ENCODE measurements around the gene GNB5.

The GNB5 gene

GRCh38 chr15:52225230-52225629 lies 34.0 kb upstream of the GNB5 start:
- Histone ChIP-seq H3K27me3 (ENCODE audit: low read depth, low read length) (no peaks in the 10 kb centered on the region), H3K4me1 (ENCODE audit: control insufficient read depth in 1 of 2, insufficient read depth in 2 of 2, low read length in 2 of 2) (no peaks in the 10 kb centered on the region), H3K4me3 (ENCODE audit: low read depth in 1 of 2, low read length in 2 of 2) (no peak overlapping the region), H3K9me3 (ENCODE audit: control insufficient read depth in 1 of 2, low read length in 2 of 2) (no peaks in the 10 kb centered on the region), H3K36me3 (ENCODE audit: control insufficient read depth in 1 of 2, insufficient read depth in 2 of 2, low read length in 2 of 2) (peaks cover 0 to 7% of the 10 kb centered on the region in 2 donors), H3K27ac (ENCODE audit: low read length) (no peak overlapping the region)

GRCh38 chr15:52224211-52224610 lies 33.0 kb upstream of the GNB5 start:
- H3K4me3 ChIP-seq (ENCODE audit: low read depth in 1 of 2, low read length in 2 of 2), result no peak overlapping the region
- H3K36me3 ChIP-seq (ENCODE audit: control insufficient read depth in 1 of 2, insufficient read depth in 2 of 2, low read length in 2 of 2), result peaks cover 0 to 7% of the 10 kb centered on the region in 2 donors
- H3K9me3 ChIP-seq (ENCODE audit: control insufficient read depth in 1 of 2, low read length in 2 of 2), result no peaks in the 10 kb centered on the region
- H3K27ac ChIP-seq (ENCODE audit: low read length), result no peak overlapping the region
- H3K4me1 ChIP-seq (ENCODE audit: control insufficient read depth in 1 of 2, insufficient read depth in 2 of 2, low read length in 2 of 2), result no peaks in the 10 kb centered on the region
- no peaks in the 10 kb centered on the region for H3K27me3 ChIP-seq (ENCODE audit: low read depth, low read length)

- Histone ChIP-seq H3K4me1 (ENCODE audit: control insufficient read depth in 1 of 2, insufficient read depth in 2 of 2, low read length in 2 of 2) (no peaks in the 10 kb centered on the region), H3K9me3 (ENCODE audit: control insufficient read depth in 1 of 2, low read length in 2 of 2) (no peaks in the 10 kb centered on the region), H3K36me3 (ENCODE audit: control insufficient read depth in 1 of 2, insufficient read depth in 2 of 2, low read length in 2 of 2) (peaks cover 0 to 12% of the 10 kb centered on the region in 2 donors), H3K27ac (ENCODE audit: low read length) (no peak overlapping the region), H3K27me3 (ENCODE audit: low read depth, low read length) (no peaks in the 10 kb centered on the region), H3K4me3 (ENCODE audit: low read depth in 1 of 2, low read length in 2 of 2) (no peak overlapping the region)
Measured at GRCh38 chr15:52221730-52222129, 30.5 kb upstream of the GNB5 start.

GRCh38 chr15:52220937-52221660 lies 29.9 kb upstream of the GNB5 start:
- Histone ChIP-seq H3K36me3 (ENCODE audit: control insufficient read depth in 1 of 2, insufficient read depth in 2 of 2, low read length in 2 of 2) (peaks cover 0 to 12% of the 10 kb centered on the region in 2 donors), H3K27ac (ENCODE audit: low read length) (no peak overlapping the region), H3K9me3 (ENCODE audit: control insufficient read depth in 1 of 2, low read length in 2 of 2) (no peaks in the 10 kb centered on the region), H3K4me1 (ENCODE audit: control insufficient read depth in 1 of 2, insufficient read depth in 2 of 2, low read length in 2 of 2) (no peaks in the 10 kb centered on the region), H3K4me3 (ENCODE audit: low read depth in 1 of 2, low read length in 2 of 2) (no peak overlapping the region), H3K27me3 (ENCODE audit: low read depth, low read length) (no peaks in the 10 kb centered on the region)

- Histone ChIP-seq H3K4me3 (ENCODE audit: low read depth in 1 of 2, low read length in 2 of 2) (no peak overlapping the region), H3K4me1 (ENCODE audit: control insufficient read depth in 1 of 2, insufficient read depth in 2 of 2, low read length in 2 of 2) (no peaks in the 10 kb centered on the region), H3K36me3 (ENCODE audit: control insufficient read depth in 1 of 2, insufficient read depth in 2 of 2, low read length in 2 of 2) (peaks cover 0 to 10% of the 10 kb centered on the region in 2 donors), H3K27me3 (ENCODE audit: low read depth, low read length) (no peaks in the 10 kb centered on the region), H3K9me3 (ENCODE audit: control insufficient read depth in 1 of 2, low read length in 2 of 2) (no peaks in the 10 kb centered on the region), H3K27ac (ENCODE audit: low read length) (no peak overlapping the region)
Measured at GRCh38 chr15:52220251-52220650, 29.1 kb upstream of the GNB5 start.

GRCh38 chr15:52218816-52219215 lies 27.6 kb upstream of the GNB5 start:
- Histone ChIP-seq H3K27me3 (ENCODE audit: low read depth, low read length) (no peaks in the 10 kb centered on the region), H3K36me3 (ENCODE audit: control insufficient read depth in 1 of 2, insufficient read depth in 2 of 2, low read length in 2 of 2) (peaks cover 0 to 6% of the 10 kb centered on the region in 2 donors), H3K4me3 (ENCODE audit: low read depth in 1 of 2, low read length in 2 of 2) (no peak overlapping the region), H3K9me3 (ENCODE audit: control insufficient read depth in 1 of 2, low read length in 2 of 2) (no peaks in the 10 kb centered on the region), H3K4me1 (ENCODE audit: control insufficient read depth in 1 of 2, insufficient read depth in 2 of 2, low read length in 2 of 2) (no peaks in the 10 kb centered on the region), H3K27ac (ENCODE audit: low read length) (no peak overlapping the region)

GRCh38 chr15:52218371-52218770 lies 27.2 kb upstream of the GNB5 start:
- H3K9me3 ChIP-seq (ENCODE audit: control insufficient read depth in 1 of 2, low read length in 2 of 2), result no peaks in the 10 kb centered on the region
- no peaks in the 10 kb centered on the region for H3K4me1 ChIP-seq (ENCODE audit: control insufficient read depth in 1 of 2, insufficient read depth in 2 of 2, low read length in 2 of 2)
- no peak overlapping the region for H3K4me3 ChIP-seq (ENCODE audit: low read depth in 1 of 2, low read length in 2 of 2)
- peaks cover 0 to 6% of the 10 kb centered on the region in 2 donors for H3K36me3 ChIP-seq (ENCODE audit: control insufficient read depth in 1 of 2, insufficient read depth in 2 of 2, low read length in 2 of 2)
- no peaks in the 10 kb centered on the region for H3K27me3 ChIP-seq (ENCODE audit: low read depth, low read length)
- H3K27ac ChIP-seq (ENCODE audit: low read length), result no peak overlapping the region

GRCh38 chr15:52217186-52217585 lies 26.0 kb upstream of the GNB5 start:
- Histone ChIP-seq H3K27ac (ENCODE audit: low read length) (no peak overlapping the region), H3K4me3 (ENCODE audit: low read depth in 1 of 2, low read length in 2 of 2) (no peak overlapping the region), H3K36me3 (ENCODE audit: control insufficient read depth in 1 of 2, insufficient read depth in 2 of 2, low read length in 2 of 2) (peaks cover 0 to 6% of the 10 kb centered on the region in 2 donors), H3K4me1 (ENCODE audit: control insufficient read depth in 1 of 2, insufficient read depth in 2 of 2, low read length in 2 of 2) (no peaks in the 10 kb centered on the region), H3K9me3 (ENCODE audit: control insufficient read depth in 1 of 2, low read length in 2 of 2) (no peaks in the 10 kb centered on the region), H3K27me3 (ENCODE audit: low read depth, low read length) (no peaks in the 10 kb centered on the region)

- Histone ChIP-seq H3K4me3 (ENCODE audit: low read depth in 1 of 2, low read length in 2 of 2) (no peak overlapping the region), H3K27ac (ENCODE audit: low read length) (no peak overlapping the region), H3K36me3 (ENCODE audit: control insufficient read depth in 1 of 2, insufficient read depth in 2 of 2, low read length in 2 of 2) (peaks cover 0 to 6% of the 10 kb centered on the region in 2 donors), H3K27me3 (ENCODE audit: low read depth, low read length) (no peaks in the 10 kb centered on the region), H3K4me1 (ENCODE audit: control insufficient read depth in 1 of 2, insufficient read depth in 2 of 2, low read length in 2 of 2) (no peaks in the 10 kb centered on the region), H3K9me3 (ENCODE audit: control insufficient read depth in 1 of 2, low read length in 2 of 2) (no peaks in the 10 kb centered on the region)
Measured at GRCh38 chr15:52214553-52214952, 23.4 kb upstream of the GNB5 start.

GRCh38 chr15:52213206-52213605 lies 22.0 kb upstream of the GNB5 start:
- H3K9me3 ChIP-seq (ENCODE audit: control insufficient read depth in 1 of 2, low read length in 2 of 2), result no peaks in the 10 kb centered on the region
- H3K4me1 ChIP-seq (ENCODE audit: control insufficient read depth in 1 of 2, insufficient read depth in 2 of 2, low read length in 2 of 2), result no peaks in the 10 kb centered on the region
- H3K27me3 ChIP-seq (ENCODE audit: low read depth, low read length), result no peaks in the 10 kb centered on the region
- H3K27ac ChIP-seq (ENCODE audit: low read length), result no peak overlapping the region
- no peak overlapping the region for H3K4me3 ChIP-seq (ENCODE audit: low read depth in 1 of 2, low read length in 2 of 2)
- peaks cover 0 to 3% of the 10 kb centered on the region in 2 donors for H3K36me3 ChIP-seq (ENCODE audit: control insufficient read depth in 1 of 2, insufficient read depth in 2 of 2, low read length in 2 of 2)

- H3K4me1 ChIP-seq (ENCODE audit: control insufficient read depth in 1 of 2, insufficient read depth in 2 of 2, low read length in 2 of 2), result no peaks in the 10 kb centered on the region
- H3K27ac ChIP-seq (ENCODE audit: low read length), result no peak overlapping the region
- H3K36me3 ChIP-seq (ENCODE audit: control insufficient read depth in 1 of 2, insufficient read depth in 2 of 2, low read length in 2 of 2), result no peaks in the 10 kb centered on the region
- no peak overlapping the region for H3K4me3 ChIP-seq (ENCODE audit: low read depth in 1 of 2, low read length in 2 of 2)
- no peaks in the 10 kb centered on the region for H3K27me3 ChIP-seq (ENCODE audit: low read depth, low read length)
- H3K9me3 ChIP-seq (ENCODE audit: control insufficient read depth in 1 of 2, low read length in 2 of 2), result no peaks in the 10 kb centered on the region
Measured at GRCh38 chr15:52208306-52208946, 17.2 kb upstream of the GNB5 start.

Measured in muscle layer of duodenum (tissue), 2 donors.